ENCODE data around the gene HYLS1. TPM values are rescaled to one million over a fixed set of nuclear protein-coding genes. Genes with fewer than 3 reads are reported as not detected.

HYLS1 gene
- total RNA-seq, 2 experiments from 2014 or later: 1.2 to 1.3 TPM

DNA sequence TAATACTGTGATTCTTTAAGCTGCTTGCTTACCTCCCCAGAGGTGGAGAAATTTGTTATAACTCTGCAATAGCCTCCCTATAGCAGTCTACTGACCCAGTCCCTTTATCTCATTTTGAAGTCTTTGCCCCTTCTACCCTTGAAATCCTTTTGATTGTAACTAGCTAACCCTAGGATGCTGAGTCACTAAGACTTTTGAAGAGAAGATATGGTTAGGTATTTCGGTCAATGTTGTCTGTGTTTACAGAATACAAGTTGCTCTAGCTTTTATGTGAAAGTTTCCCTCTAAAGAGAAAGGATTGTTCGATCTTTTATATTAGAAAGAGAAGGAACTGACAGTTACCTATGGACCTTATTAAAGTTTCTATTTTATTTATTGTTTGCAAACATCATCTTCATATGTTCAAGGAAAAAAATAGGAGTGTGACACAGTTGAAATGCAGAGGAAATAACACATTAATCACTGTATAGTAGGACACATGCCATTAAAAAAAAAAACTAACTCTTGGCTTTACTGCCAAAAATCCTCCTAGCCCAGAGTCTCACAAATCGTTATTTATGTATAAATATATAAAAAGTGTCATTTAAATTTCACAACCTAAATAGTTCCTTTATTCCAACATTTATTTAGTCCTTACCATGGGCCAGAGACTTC is 3.1 kb downstream of the HYLS1 start:
- intact Hi-C loops (cut with DNase I, micrococcal nuclease): no loop called here
- Histone ChIP-seq H3K9me3 (ENCODE audit: control insufficient read depth in 1 of 2, insufficient read depth in 1 of 2, low read length in 2 of 2) (no peaks in the 10 kb centered on the region), H3K27ac (ENCODE audit: low read depth in 1 of 2, low read length in 2 of 2) (no peak overlapping the region), H3K36me3 (ENCODE audit: insufficient read depth, low read length) (peaks cover 27% of the 10 kb centered on the region), H3K4me1 (ENCODE audit: insufficient read depth, low read length) (peaks cover 20% of the 10 kb centered on the region), H3K4me3 (ENCODE audit: low read length) (no peak overlapping the region), H3K27me3 (ENCODE audit: control insufficient read depth in 1 of 2, insufficient read depth in 2 of 2, low read length in 2 of 2) (no peaks in the 10 kb centered on the region)
- POLR2A ChIA-PET: interaction anchor here (1.1 to 1.3 kb wide), 3 partner anchors 8 to 321 kb away, joined by 3 to 4 read pairs (median 3); partner anchors contain the start of genes EI24 and PUS3
- DNase-seq (no peak), ATAC-seq (ENCODE audit: poor library complexity) (no peak)
- H3K36me3 Mint-ChIP-seq (ENCODE audit: low read depth): peaks cover 54% of the 10 kb centered on the region
- no peaks in the 10 kb centered on the region for H3K27me3 Mint-ChIP-seq
- no peaks in the 10 kb centered on the region for H3K9me3 Mint-ChIP-seq
- CTCF ChIA-PET: no interaction called here
- no peak for TF ChIP-seq CTCF (IDR thresholded peaks at IDR 0.05)
- H3K4me1 Mint-ChIP-seq (ENCODE audit: low read depth): peaks cover 59% of the 10 kb centered on the region
- peak overlapping the region; percentile 30 for H3K27ac Mint-ChIP-seq
- peak overlapping the region; percentile 64 for H3K4me3 Mint-ChIP-seq

- peaks cover 14% of the 10 kb centered on the region for H3K4me1 ChIP-seq (ENCODE audit: insufficient read depth, low read length)
- no peaks in the 10 kb centered on the region for H3K27me3 ChIP-seq (ENCODE audit: control insufficient read depth in 1 of 2, insufficient read depth in 2 of 2, low read length in 2 of 2)
- no peak overlapping the region for H3K4me3 ChIP-seq (ENCODE audit: low read length)
- ATAC-seq (ENCODE audit: poor library complexity) (no peak), DNase-seq (no peak)
- ChIA-PET CTCF (no interaction called here), POLR2A (no interaction called here)
- intact Hi-C loops (cut with DNase I, micrococcal nuclease): no loop called here
- H3K27me3 Mint-ChIP-seq: no peaks in the 10 kb centered on the region
- H3K36me3 ChIP-seq (ENCODE audit: insufficient read depth, low read length): peaks cover 30% of the 10 kb centered on the region
- H3K4me3 Mint-ChIP-seq: no peak overlapping the region
- H3K9me3 Mint-ChIP-seq: no peaks in the 10 kb centered on the region
- peaks cover 66% of the 10 kb centered on the region for H3K36me3 Mint-ChIP-seq (ENCODE audit: low read depth)
- H3K4me1 Mint-ChIP-seq (ENCODE audit: low read depth): peaks cover 65% of the 10 kb centered on the region
- H3K9me3 ChIP-seq (ENCODE audit: control insufficient read depth in 1 of 2, insufficient read depth in 1 of 2, low read length in 2 of 2): no peaks in the 10 kb centered on the region
- H3K27ac Mint-ChIP-seq: no peak overlapping the region
- H3K27ac ChIP-seq (ENCODE audit: low read depth in 1 of 2, low read length in 2 of 2): no peak overlapping the region
- TF ChIP-seq CTCF (IDR thresholded peaks at IDR 0.05): no peak
These were observed 4.6 kb downstream of the HYLS1 start for GRCh38 chr11:125892071-125892470.

- Histone ChIP-seq H3K9me3 (ENCODE audit: control insufficient read depth in 1 of 2, insufficient read depth in 1 of 2, low read length in 2 of 2) (no peaks in the 10 kb centered on the region), H3K27me3 (ENCODE audit: control insufficient read depth in 1 of 2, insufficient read depth in 2 of 2, low read length in 2 of 2) (no peaks in the 10 kb centered on the region), H3K4me3 (ENCODE audit: low read length) (no peak overlapping the region), H3K27ac (ENCODE audit: low read depth in 1 of 2, low read length in 2 of 2) (no peak overlapping the region), H3K4me1 (ENCODE audit: insufficient read depth, low read length) (peaks cover 10% of the 10 kb centered on the region), H3K36me3 (ENCODE audit: insufficient read depth, low read length) (peaks cover 34% of the 10 kb centered on the region)
- Mint-ChIP-seq H3K27ac (no peak overlapping the region), H3K36me3 (ENCODE audit: low read depth) (peaks cover 65% of the 10 kb centered on the region), H3K4me3 (no peak overlapping the region), H3K9me3 (no peaks in the 10 kb centered on the region), H3K4me1 (ENCODE audit: low read depth) (peaks cover 67% of the 10 kb centered on the region), H3K27me3 (no peaks in the 10 kb centered on the region)
- intact Hi-C loops (cut with DNase I, micrococcal nuclease): no loop called here
- ATAC-seq (ENCODE audit: poor library complexity) (no peak), DNase-seq (no peak)
- ChIA-PET CTCF (interaction anchor here (0.8 kb wide), 1 partner anchor 11 kb away, joined by 3 read pairs; the partner anchor contains the start of genes DDX25 and PUS3), POLR2A (no interaction called here)
- TF ChIP-seq CTCF (IDR thresholded peaks at IDR 0.05): no peak
These were observed 5.5 kb downstream of the HYLS1 start for GRCh38 chr11:125892994-125893393.

All from CD4-positive, alpha-beta T cell (primary cell).